Neutrophil (primary cell): ENCODE data around the gene SUPT7L.
"Not testable (repeated sequence)": the region's sequence is repeated elsewhere in the genome, so short reads cannot be mapped to it uniquely, and the experiment has no call there.

Source experiments
- H3K27ac ChIP-seq: fragments of 200-600 bp; sonication (generic); 2 replicates; pipeline ENCODE4 v1.5.1; 2016; ENCODE audit warnings: mild to moderate bottlenecking, moderate library complexity
- H3K27me3 ChIP-seq: fragments of 200-600 bp; sonication (generic); 2 replicates; pipeline ENCODE4 v1.6.0; 2016; ENCODE audit warnings: mild to moderate bottlenecking
- H3K36me3 ChIP-seq: fragments of 200-600 bp; sonication (generic); 2 replicates; pipeline ENCODE4 v1.5.1; 2017
- H3K4me1 ChIP-seq, 2 experiments: fragments of 200-600 bp in 1 of 2; sonication (generic) in 1 of 2; 1 replicate in 1 of 2; 2 replicates in 1 of 2; pipeline versions ENCODE4 v1.5.1 to v1.6.1; 2013 to 2016; ENCODE audit warnings: low read depth in 1 of 2, low read length in 1 of 2, mild to moderate bottlenecking in 1 of 2, moderate library complexity in 1 of 2; ENCODE audit not compliant: control insufficient read depth in 1 of 2, insufficient read depth in 1 of 2
- H3K4me3 ChIP-seq, 2 experiments: fragments of 200-600 bp in 1 of 2; sonication (generic) in 1 of 2; 1 replicate in 1 of 2; 2 replicates in 1 of 2; pipeline ENCODE4 v1.5.1; 2013 to 2016; ENCODE audit warnings: low read depth in 1 of 2, low read length in 1 of 2, mild to moderate bottlenecking in 1 of 2, moderate library complexity in 1 of 2
- H3K9me3 ChIP-seq: fragments of 200-600 bp; sonication (generic); 2 replicates; pipeline ENCODE4 v1.5.1; 2016
- TF ChIP-seq, protein P1 (sequence below): fragments of 200-600 bp; sonication (generic); IDR thresholded peaks from 2 replicates; pipeline ENCODE4 v1.5.1; 2016; ENCODE audit warnings: antibody characterized with exemption

SUPT7L gene

GRCh38 chr2:27627963-27628766, 35.2 kb downstream of the SUPT7L start:
- Histone ChIP-seq H3K4me1 (peaks cover 30 to 31% of the 10 kb centered on the region in 2 experiments), H3K4me3 (peak overlapping the region; percentile 73 to 93), H3K9me3 (no peaks in the 10 kb centered on the region), H3K27ac (peak overlapping the region; percentile 87), H3K36me3 (peaks cover 23% of the 10 kb centered on the region), H3K27me3 (no peaks in the 10 kb centered on the region)
- TF ChIP-seq, protein P1, sequence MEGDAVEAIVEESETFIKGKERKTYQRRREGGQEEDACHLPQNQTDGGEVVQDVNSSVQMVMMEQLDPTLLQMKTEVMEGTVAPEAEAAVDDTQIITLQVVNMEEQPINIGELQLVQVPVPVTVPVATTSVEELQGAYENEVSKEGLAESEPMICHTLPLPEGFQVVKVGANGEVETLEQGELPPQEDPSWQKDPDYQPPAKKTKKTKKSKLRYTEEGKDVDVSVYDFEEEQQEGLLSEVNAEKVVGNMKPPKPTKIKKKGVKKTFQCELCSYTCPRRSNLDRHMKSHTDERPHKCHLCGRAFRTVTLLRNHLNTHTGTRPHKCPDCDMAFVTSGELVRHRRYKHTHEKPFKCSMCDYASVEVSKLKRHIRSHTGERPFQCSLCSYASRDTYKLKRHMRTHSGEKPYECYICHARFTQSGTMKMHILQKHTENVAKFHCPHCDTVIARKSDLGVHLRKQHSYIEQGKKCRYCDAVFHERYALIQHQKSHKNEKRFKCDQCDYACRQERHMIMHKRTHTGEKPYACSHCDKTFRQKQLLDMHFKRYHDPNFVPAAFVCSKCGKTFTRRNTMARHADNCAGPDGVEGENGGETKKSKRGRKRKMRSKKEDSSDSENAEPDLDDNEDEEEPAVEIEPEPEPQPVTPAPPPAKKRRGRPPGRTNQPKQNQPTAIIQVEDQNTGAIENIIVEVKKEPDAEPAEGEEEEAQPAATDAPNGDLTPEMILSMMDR = no peak

DNA sequence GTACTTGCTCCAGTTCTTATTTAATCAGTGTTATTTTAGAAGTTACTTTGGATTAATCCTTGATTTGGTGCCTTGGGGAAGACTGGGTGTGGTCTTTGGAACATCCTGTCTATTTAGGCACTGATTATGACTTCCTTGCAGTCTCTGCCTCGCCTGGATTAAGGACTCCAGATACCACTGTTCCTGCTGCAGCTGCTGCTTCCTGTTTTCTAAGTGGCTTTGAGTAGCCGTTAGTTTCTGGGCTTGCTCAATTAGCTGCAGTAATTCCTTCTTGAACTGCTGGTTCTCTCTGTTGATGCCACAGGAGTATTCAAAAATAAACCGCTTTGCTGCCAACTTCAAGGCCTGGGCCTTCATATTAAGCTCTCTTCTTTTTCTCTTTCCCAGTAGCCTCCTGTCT, 36.5 kb downstream of the SUPT7L start:
- H3K27me3 ChIP-seq, H3K9me3 ChIP-seq, H3K4me3 ChIP-seq: not testable (repeated sequence)
- H3K4me1 ChIP-seq = peaks cover 30 to 31% of the 10 kb centered on the region in 2 experiments
- H3K27ac ChIP-seq = peak overlapping the region; percentile 87
- H3K36me3 ChIP-seq = peaks cover 35% of the 10 kb centered on the region

DNA sequence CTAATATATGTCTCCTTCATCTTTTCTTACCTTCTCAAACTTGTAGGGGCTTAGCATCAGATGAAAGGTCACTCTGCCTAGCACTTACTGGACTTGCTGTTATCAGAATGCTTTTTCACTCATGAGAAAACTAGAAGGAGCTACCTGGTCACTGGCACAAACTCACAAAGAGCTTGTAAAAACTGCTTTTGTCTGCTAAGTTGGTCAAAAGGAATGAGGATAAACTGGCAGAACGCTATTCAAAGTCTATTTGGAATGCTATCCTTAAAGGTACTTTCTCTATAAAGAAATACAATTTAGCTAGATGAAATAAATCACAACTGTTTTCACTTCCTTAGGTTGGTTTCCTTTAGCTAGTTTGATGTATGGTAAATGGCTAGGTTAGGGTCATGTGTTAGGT, 37.1 kb downstream of the SUPT7L start:
- H3K27me3 ChIP-seq, H3K9me3 ChIP-seq, H3K4me3 ChIP-seq: not testable (repeated sequence)
- Histone ChIP-seq H3K4me1 (peaks cover 30 to 31% of the 10 kb centered on the region in 2 experiments), H3K27ac (peak overlapping the region; percentile 87), H3K36me3 (peaks cover 36% of the 10 kb centered on the region)

GRCh38 chr2:27624943-27625342, 38.5 kb downstream of the SUPT7L start:
- H3K27me3 ChIP-seq = no peaks in the 10 kb centered on the region
- H3K4me1 ChIP-seq = peaks cover 30 to 31% of the 10 kb centered on the region in 2 experiments
- peaks cover 46% of the 10 kb centered on the region for H3K36me3 ChIP-seq
- no peaks in the 10 kb centered on the region for H3K9me3 ChIP-seq
- no peak overlapping the region for H3K4me3 ChIP-seq
- no peak overlapping the region for H3K27ac ChIP-seq
- TF ChIP-seq, protein P1 = no peak

DNA sequence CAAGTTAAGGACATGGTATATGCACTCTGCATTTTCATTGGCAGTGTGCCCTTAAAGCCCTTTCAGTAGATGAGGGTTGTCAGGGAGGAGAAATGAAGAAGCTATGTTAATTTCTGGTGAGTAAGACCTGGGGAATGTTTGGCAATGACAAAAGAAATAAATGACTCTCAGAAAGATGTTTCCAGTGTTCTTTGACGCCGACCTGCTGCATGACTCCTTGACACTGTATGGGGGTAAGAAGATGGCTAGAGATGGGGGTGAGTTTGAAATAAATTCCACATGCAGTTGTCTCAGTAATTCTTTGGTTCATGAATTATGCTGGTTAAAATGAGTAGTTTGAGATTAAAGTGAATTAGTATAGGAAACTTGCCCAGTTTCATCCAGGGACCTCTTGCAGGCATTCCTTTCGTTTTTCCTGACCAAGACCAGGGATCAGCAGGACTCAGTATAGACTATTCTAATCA, 40.5 kb downstream of the SUPT7L start:
- H3K4me3 ChIP-seq = no peak overlapping the region
- H3K36me3 ChIP-seq = peaks cover 65% of the 10 kb centered on the region
- no peaks in the 10 kb centered on the region for H3K9me3 ChIP-seq
- no peaks in the 10 kb centered on the region for H3K27me3 ChIP-seq
- no peak overlapping the region for H3K27ac ChIP-seq
- TF ChIP-seq, protein P1 = no peak
- peaks cover 17 to 18% of the 10 kb centered on the region in 2 experiments for H3K4me1 ChIP-seq

DNA sequence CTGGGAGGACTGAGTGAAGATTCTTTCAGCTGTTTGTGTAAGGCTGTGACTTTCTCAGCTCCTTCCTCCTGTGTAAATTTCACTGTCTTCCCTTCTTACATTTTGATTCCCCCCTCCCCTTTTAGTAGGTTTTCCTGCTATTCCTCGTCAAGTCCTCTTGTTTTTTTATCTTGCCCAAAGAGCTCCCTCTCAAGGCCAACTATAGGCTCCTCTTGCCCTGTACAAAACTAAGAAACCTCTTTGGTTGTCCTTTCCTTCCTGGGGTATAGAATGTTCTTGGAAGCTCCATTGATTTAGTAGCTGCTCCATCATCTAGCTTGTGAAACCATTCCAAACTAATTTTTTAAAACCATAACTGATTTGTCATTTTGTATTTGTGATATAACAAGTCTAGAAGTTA, 41.9 kb downstream of the SUPT7L start:
- TF ChIP-seq, protein P1 = no peak
- no peak overlapping the region for H3K4me3 ChIP-seq
- H3K27me3 ChIP-seq = no peaks in the 10 kb centered on the region
- no peaks in the 10 kb centered on the region for H3K9me3 ChIP-seq
- no peak overlapping the region for H3K27ac ChIP-seq
- H3K4me1 ChIP-seq = peaks cover 3 to 4% of the 10 kb centered on the region in 2 experiments
- peaks cover 80% of the 10 kb centered on the region for H3K36me3 ChIP-seq
